Measurements from ENCODE around the gene ZNF800.

ZNF800 gene, protein sequence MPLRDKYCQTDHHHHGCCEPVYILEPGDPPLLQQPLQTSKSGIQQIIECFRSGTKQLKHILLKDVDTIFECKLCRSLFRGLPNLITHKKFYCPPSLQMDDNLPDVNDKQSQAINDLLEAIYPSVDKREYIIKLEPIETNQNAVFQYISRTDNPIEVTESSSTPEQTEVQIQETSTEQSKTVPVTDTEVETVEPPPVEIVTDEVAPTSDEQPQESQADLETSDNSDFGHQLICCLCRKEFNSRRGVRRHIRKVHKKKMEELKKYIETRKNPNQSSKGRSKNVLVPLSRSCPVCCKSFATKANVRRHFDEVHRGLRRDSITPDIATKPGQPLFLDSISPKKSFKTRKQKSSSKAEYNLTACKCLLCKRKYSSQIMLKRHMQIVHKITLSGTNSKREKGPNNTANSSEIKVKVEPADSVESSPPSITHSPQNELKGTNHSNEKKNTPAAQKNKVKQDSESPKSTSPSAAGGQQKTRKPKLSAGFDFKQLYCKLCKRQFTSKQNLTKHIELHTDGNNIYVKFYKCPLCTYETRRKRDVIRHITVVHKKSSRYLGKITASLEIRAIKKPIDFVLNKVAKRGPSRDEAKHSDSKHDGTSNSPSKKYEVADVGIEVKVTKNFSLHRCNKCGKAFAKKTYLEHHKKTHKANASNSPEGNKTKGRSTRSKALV

DNA sequence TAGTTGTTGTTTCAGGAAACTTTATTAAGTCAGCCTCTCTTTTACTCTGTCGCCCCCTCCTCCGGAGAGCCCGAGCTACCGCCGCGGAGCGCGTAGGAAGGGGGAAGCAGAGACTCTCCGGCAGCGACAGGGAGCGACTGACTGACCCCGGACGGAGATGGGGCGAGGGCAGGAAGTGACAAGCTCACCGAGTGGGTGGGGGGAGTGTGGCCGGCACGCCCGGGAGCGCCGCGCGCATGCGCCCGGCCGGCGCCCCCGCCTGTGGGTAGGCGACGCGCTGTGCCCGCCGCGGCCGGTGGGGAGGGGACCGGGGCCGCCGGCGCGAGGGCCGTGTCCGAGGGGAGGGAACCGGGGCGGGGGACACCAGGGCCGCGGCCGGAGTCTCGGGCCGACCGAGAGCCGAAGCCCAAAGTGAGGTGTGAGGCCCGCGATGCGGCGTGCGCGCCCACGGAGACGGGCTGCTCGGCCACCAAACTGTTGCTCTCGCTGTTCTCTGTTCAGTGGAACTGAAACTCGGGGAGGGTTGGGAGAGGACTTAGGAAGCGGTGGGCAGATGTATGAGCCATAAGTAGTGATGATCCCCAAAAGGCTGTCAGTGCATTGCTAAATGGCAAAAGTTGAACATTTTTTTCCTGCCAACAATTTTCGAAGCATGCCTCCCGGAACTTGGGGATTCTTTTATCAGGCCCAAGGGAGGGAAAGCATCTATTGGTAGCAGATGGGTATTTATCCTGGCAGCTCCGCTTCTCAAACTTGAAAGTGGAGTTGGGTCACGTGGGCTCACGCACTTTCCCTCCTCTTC lies at the start of gene ZNF800:
ZNF800 (minus strand) TSS at position 143 of the 802 bp plus-strand sequence. CDS start 1,151 bp downstream, outside the sequence.
- peak; percentile 90 for ATAC-seq
- TF ChIP-seq, protein P1, sequence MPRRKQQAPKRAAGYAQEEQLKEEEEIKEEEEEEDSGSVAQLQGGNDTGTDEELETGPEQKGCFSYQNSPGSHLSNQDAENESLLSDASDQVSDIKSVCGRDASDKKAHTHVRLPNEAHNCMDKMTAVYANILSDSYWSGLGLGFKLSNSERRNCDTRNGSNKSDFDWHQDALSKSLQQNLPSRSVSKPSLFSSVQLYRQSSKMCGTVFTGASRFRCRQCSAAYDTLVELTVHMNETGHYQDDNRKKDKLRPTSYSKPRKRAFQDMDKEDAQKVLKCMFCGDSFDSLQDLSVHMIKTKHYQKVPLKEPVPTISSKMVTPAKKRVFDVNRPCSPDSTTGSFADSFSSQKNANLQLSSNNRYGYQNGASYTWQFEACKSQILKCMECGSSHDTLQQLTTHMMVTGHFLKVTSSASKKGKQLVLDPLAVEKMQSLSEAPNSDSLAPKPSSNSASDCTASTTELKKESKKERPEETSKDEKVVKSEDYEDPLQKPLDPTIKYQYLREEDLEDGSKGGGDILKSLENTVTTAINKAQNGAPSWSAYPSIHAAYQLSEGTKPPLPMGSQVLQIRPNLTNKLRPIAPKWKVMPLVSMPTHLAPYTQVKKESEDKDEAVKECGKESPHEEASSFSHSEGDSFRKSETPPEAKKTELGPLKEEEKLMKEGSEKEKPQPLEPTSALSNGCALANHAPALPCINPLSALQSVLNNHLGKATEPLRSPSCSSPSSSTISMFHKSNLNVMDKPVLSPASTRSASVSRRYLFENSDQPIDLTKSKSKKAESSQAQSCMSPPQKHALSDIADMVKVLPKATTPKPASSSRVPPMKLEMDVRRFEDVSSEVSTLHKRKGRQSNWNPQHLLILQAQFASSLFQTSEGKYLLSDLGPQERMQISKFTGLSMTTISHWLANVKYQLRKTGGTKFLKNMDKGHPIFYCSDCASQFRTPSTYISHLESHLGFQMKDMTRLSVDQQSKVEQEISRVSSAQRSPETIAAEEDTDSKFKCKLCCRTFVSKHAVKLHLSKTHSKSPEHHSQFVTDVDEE (CRISPR knock-in tag; IDR thresholded peaks at IDR 0.05), result peak; percentile 32; the same call in 1 of the 2 replicates
- TF ChIP-seq ZFP3 (CRISPR knock-in tag; IDR thresholded peaks at IDR 0.05) (peak; percentile 13; the same call in 1 of the 2 replicates), ARNTL (CRISPR knock-in tag; IDR thresholded peaks at IDR 0.05; ENCODE audit: borderline replicate concordance, low read depth) (no peak)
- TF ChIP-seq, protein P2, sequence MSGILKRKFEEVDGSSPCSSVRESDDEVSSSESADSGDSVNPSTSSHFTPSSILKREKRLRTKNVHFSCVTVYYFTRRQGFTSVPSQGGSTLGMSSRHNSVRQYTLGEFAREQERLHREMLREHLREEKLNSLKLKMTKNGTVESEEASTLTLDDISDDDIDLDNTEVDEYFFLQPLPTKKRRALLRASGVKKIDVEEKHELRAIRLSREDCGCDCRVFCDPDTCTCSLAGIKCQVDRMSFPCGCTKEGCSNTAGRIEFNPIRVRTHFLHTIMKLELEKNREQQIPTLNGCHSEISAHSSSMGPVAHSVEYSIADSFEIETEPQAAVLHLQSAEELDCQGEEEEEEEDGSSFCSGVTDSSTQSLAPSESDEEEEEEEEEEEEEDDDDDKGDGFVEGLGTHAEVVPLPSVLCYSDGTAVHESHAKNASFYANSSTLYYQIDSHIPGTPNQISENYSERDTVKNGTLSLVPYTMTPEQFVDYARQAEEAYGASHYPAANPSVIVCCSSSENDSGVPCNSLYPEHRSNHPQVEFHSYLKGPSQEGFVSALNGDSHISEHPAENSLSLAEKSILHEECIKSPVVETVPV (CRISPR knock-in tag; IDR thresholded peaks at IDR 0.05), result peak; percentile 29; the same call in 1 of the 2 replicates

DNA sequence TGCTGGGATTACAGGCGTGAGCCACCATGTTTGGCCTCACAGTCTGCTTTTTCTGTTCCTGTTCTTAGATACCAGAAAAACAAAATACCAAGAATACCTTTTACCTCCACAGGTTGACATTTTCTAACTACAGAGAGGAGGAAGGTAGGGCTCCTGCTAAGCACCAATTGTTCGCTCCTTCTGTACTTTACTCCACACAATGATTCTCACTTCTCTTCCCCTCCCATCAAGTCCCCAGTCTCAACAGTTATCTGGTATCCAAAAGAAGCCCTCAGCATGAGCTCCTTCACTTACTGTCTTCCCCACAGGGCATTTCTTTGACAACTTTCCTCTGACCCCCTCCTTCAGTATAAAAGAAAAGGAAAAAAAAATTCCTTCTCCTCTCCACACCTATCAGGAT lies 47.7 kb upstream of the ZNF800 start:
- no peak for TF ChIP-seq RARB (CRISPR knock-in tag; IDR thresholded peaks at IDR 0.05)
- TF ChIP-seq ISL1 (CRISPR knock-in tag; IDR thresholded peaks at IDR 0.05), result no peak
- TF ChIP-seq, protein P2 (CRISPR knock-in tag; IDR thresholded peaks at IDR 0.05), result no peak
- no peak for TF ChIP-seq SNAI2 (CRISPR knock-in tag; IDR thresholded peaks at IDR 0.05)
- TF ChIP-seq ZFP30 (CRISPR knock-in tag; IDR thresholded peaks at IDR 0.05), result no peak
- TF ChIP-seq, protein P3, sequence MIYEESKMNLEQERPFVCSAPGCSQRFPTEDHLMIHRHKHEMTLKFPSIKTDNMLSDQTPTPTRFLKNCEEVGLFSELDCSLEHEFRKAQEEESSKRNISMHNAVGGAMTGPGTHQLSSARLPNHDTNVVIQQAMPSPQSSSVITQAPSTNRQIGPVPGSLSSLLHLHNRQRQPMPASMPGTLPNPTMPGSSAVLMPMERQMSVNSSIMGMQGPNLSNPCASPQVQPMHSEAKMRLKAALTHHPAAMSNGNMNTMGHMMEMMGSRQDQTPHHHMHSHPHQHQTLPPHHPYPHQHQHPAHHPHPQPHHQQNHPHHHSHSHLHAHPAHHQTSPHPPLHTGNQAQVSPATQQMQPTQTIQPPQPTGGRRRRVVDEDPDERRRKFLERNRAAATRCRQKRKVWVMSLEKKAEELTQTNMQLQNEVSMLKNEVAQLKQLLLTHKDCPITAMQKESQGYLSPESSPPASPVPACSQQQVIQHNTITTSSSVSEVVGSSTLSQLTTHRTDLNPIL (CRISPR knock-in tag; IDR thresholded peaks at IDR 0.05; ENCODE audit: low read depth), result no peak
- TF ChIP-seq OSR1 (CRISPR knock-in tag; IDR thresholded peaks at IDR 0.05), result no peak
- TF ChIP-seq, protein P4, sequence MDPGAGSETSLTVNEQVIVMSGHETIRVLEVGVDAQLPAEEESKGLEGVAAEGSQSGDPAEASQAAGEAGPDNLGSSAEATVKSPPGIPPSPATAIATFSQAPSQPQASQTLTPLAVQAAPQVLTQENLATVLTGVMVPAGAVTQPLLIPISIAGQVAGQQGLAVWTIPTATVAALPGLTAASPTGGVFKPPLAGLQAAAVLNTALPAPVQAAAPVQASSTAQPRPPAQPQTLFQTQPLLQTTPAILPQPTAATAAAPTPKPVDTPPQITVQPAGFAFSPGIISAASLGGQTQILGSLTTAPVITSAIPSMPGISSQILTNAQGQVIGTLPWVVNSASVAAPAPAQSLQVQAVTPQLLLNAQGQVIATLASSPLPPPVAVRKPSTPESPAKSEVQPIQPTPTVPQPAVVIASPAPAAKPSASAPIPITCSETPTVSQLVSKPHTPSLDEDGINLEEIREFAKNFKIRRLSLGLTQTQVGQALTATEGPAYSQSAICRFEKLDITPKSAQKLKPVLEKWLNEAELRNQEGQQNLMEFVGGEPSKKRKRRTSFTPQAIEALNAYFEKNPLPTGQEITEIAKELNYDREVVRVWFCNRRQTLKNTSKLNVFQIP (CRISPR knock-in tag; IDR thresholded peaks at IDR 0.05; ENCODE audit: borderline replicate concordance, low read depth), result no peak
- no peak for TF ChIP-seq ZC3H10 (CRISPR knock-in tag; IDR thresholded peaks at IDR 0.05)
- TF ChIP-seq ZNF8 (CRISPR knock-in tag; IDR thresholded peaks at IDR 0.05), result no peak

DNA sequence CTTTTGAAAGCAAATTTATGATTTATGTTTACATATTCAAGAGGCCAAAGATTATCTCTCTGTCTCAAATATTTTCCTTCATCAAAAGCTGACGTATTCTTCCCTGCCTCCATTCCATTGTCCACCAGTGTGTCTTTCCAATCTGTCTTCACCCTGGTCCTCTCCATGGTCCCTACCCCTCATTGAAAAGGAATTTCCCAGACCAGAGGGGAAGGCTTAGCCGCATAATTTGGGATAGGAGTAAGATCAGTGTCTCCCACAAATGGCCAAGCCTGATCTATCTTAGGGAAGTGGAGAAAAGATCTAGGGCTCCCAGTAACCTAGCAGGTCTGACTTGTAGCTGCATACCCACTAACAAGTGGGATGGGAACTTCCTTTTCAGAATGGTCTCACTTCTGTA lies 46.3 kb upstream of the ZNF800 start:
- ATAC-seq, result no peak
- TF ChIP-seq ZC3H10 (CRISPR knock-in tag; IDR thresholded peaks at IDR 0.05) (no peak), ZNF565 (CRISPR knock-in tag; conservative IDR thresholded peaks at IDR 0.05; ENCODE audit: low read depth) (no peak), ARNTL (CRISPR knock-in tag; IDR thresholded peaks at IDR 0.05; ENCODE audit: borderline replicate concordance, low read depth) (no peak), TOX (CRISPR knock-in tag; IDR thresholded peaks at IDR 0.05; ENCODE audit: borderline replicate concordance) (no peak), ZNF8 (CRISPR knock-in tag; IDR thresholded peaks at IDR 0.05) (no peak), OSR1 (CRISPR knock-in tag; IDR thresholded peaks at IDR 0.05) (no peak), SNAI2 (CRISPR knock-in tag; IDR thresholded peaks at IDR 0.05) (no peak), RARB (CRISPR knock-in tag; IDR thresholded peaks at IDR 0.05) (no peak), ZFP3 (CRISPR knock-in tag; IDR thresholded peaks at IDR 0.05) (no peak), ZFP30 (CRISPR knock-in tag; IDR thresholded peaks at IDR 0.05) (no peak), PPARA (CRISPR knock-in tag; IDR thresholded peaks at IDR 0.05; ENCODE audit: borderline replicate concordance) (no peak), ESRRG (CRISPR knock-in tag; IDR thresholded peaks at IDR 0.05) (no peak)
- TF ChIP-seq, protein P5, sequence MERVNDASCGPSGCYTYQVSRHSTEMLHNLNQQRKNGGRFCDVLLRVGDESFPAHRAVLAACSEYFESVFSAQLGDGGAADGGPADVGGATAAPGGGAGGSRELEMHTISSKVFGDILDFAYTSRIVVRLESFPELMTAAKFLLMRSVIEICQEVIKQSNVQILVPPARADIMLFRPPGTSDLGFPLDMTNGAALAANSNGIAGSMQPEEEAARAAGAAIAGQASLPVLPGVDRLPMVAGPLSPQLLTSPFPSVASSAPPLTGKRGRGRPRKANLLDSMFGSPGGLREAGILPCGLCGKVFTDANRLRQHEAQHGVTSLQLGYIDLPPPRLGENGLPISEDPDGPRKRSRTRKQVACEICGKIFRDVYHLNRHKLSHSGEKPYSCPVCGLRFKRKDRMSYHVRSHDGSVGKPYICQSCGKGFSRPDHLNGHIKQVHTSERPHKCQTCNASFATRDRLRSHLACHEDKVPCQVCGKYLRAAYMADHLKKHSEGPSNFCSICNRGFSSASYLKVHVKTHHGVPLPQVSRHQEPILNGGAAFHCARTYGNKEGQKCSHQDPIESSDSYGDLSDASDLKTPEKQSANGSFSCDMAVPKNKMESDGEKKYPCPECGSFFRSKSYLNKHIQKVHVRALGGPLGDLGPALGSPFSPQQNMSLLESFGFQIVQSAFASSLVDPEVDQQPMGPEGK (CRISPR knock-in tag; IDR thresholded peaks at IDR 0.05; ENCODE audit: borderline replicate concordance), result no peak
- TF ChIP-seq, protein P2 (CRISPR knock-in tag; IDR thresholded peaks at IDR 0.05), result no peak

More for the DNA sequence above, 47.7 kb upstream of the ZNF800 start:
- no peak for ATAC-seq
